Measurements from ENCODE around the gene EEA1.

The EEA1 gene

GRCh38 chr12:92857818-92858217, 71.3 kb downstream of the EEA1 start:
- Histone ChIP-seq H3K4me3 (no peak overlapping the region), H3K27ac (no peak overlapping the region)
- DNase-seq (ENCODE audit: low spot score) = no peak
- TF ChIP-seq CTCF (IDR thresholded peaks at IDR 0.05) = no peak

DNA sequence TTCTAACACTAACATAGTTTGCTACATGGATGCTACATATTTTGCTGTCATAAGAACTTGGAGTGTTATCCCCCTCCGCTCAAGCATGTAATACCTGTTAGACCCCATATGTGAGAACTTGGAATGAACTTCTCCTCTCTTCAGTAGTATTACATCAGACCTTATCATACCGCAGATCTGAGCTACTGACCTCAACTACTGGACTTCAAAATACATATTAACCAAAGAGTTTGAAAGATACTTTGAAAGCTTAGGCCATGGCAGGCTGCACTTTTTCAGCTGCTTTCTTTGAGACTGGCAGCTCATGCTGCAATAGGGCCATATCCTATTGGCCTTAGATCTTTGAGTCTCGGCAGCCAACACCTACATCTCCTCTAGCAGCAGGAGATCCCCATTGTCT, 74.8 kb downstream of the EEA1 start:
- Histone ChIP-seq H3K27ac (no peak overlapping the region), H3K4me3 (no peak overlapping the region)
- no peak for DNase-seq (ENCODE audit: low spot score)
- TF ChIP-seq CTCF (IDR thresholded peaks at IDR 0.05) = no peak

GRCh38 chr12:92848740-92849139, 80.4 kb downstream of the EEA1 start:
- no peak for TF ChIP-seq CTCF (IDR thresholded peaks at IDR 0.05)
- Histone ChIP-seq H3K27ac (no peak overlapping the region), H3K4me3 (no peak overlapping the region)
- DNase-seq (ENCODE audit: low spot score) = no peak

DNA sequence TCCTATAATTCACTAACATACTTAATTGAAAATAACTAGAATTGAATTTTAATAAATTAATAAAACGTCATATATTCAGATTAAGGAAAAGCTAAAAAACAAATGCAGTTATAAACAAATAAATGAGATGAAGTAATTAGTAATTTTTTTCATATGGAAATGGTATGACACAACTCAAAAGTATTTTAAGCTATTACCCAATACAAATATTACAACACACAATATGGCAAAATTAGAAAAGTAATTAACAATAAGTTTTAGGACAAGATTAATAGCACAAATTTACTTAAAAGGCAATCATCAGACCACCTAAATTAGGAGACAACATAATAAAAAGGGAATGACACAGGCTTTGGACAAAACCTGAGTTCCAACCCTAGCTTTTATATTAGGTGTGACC, 81.7 kb downstream of the EEA1 start:
- no peak for TF ChIP-seq CTCF (IDR thresholded peaks at IDR 0.05)
- Histone ChIP-seq H3K27ac (no peak overlapping the region), H3K4me3 (no peak overlapping the region)
- DNase-seq (ENCODE audit: low spot score) = no peak

- no peak overlapping the region for H3K27ac ChIP-seq
- H3K4me3 ChIP-seq = no peak overlapping the region
- no peak for TF ChIP-seq CTCF (IDR thresholded peaks at IDR 0.05)
Observed at GRCh38 chr12:92845329-92845728, 83.8 kb downstream of the EEA1 start.

GRCh38 chr12:92844151-92844763, 84.8 kb downstream of the EEA1 start:
- no peak for TF ChIP-seq CTCF (IDR thresholded peaks at IDR 0.05)
- no peak for DNase-seq (ENCODE audit: low spot score)
- H3K27ac ChIP-seq = no peak overlapping the region
- no peak overlapping the region for H3K4me3 ChIP-seq

More at GRCh38 chr12:92845329-92845728, 83.8 kb downstream of the EEA1 start:
- no peak for DNase-seq (ENCODE audit: low spot score)

DNA sequence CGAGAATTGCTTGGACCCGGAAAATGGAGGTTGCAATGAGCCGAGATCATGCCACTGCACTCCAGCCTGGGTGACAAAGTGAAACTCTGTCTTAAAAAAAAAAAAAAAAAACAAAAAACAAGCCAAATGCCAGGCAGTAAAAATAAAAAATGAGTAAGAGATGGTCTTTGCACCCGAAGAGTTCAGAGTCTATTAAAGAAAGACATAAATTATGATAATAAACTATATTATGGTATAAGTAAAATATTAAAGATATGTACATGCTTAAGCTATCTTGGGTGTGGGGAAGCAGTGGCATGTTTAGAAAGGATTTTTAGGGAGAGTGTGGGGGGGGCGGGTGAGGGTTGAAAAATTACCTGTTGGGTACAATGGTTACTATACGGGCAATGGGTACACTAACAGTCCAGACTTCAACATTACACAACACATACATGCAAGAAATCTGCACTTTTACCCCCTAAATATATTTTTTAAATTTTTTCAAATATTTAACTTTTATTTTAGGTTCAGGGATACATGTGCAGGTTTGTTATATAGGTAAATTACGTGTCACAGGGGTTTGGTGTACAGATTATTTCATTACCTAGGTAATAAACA, 99.3 kb downstream of the EEA1 start:
- no peak for DNase-seq (ENCODE audit: low spot score)
- no peak for TF ChIP-seq CTCF (IDR thresholded peaks at IDR 0.05)
- Histone ChIP-seq H3K27ac (no peak overlapping the region), H3K4me3 (no peak overlapping the region)

All from coronary artery (tissue), 2 donors.